ENCODE data around the gene SPRR2F. TPM values are rescaled to one million over a fixed set of nuclear protein-coding genes. Genes with fewer than 3 reads are reported as not detected.

SPRR2F gene
- total RNA-seq, 1 donor from 2014 or later = not detected

DNA sequence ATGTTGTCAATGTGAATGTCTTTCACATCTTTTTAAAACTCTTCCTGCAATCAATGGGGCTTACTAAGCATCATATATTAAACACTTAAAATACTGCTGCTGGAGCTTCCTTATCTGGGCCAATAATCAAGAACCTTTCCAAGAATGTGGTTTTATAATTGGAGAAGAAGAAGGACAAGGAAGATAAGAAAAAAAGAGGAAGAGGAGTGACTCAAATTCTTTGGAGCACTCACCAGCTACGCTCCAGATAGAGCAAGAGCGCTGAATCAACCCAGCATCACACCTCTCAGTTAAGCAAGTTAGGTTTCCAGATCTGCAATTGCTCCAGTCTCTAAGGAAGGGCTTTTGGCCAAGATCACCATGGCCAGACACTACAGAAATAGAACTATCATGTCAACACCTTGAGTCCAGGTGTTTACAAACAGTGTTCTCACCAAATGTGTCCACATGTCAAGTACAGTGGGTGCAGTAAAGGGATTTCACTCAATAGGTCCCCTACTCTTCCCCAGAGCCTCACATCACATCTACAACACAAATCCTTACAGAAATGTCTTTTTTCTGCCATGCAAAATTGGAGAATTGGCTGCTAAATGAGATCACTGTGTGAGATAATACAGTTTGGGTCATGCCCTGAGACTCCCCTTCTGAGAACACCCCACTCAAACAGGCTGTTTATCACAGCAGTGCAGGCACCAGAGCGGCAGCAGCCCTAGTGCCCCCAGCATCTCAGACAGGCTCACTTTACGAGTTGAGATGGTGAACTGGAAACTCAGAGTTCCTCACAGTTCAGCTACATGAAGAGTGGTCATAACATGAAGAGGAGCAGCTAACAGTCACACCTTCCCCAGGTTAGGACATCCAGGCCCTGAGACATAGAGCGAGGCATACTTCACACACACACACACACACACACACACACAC, 40.2 kb downstream of the SPRR2F start:
- no peak for DNase-seq (ENCODE audit: low spot score)

DNA sequence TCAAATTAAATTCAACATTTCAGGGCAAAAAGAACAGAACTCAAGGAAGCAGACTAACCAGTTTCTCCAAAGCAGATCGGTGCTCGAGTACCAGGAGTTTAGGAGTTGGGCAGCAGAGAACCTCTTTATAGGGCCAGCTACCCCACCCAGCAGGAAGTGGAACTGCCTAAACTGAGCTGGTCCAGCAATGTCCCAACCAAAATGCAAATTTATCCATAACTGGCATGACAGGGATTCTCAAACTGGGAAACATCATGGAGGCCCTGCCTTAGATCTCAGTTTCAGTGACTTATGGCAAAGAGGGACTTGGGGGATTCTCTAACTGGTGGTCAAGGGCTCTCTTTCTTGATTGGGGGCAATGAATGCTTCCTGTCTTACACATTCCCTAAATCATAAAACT, 41.8 kb downstream of the SPRR2F start, which contains the start of gene SPRR2B:
Gene SPRR2B, minus strand, starts transcription at position 101 of the 400 bp plus-strand sequence. CDS start 772 bp downstream, outside the sequence.
- DNase-seq (ENCODE audit: low spot score) = no peak

DNA sequence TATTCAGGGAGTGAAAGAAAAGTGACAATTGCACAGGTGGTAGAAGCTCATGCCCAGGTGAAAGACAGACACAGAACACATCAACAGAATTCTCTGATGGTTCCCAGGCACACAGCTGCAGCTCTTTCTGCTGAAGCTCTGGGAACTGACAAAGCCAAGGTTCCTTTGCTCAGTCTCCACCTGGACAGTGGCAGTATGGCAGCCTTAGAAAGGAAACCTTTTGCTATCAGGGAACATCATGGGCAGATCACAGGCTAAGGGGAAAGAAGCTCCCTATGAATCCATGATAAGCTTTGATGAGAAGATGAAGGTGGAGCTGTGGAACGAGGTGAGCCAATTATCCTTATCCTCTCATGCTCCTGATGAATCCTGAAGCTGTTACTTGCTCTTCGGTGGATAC, 43.1 kb downstream of the SPRR2F start:
- DNase-seq (ENCODE audit: low spot score) = no peak

Other genes with a start within 250 kb of the SPRR2F start
- gene SMCP, start 235.2 kb downstream of the SPRR2F start, total RNA-seq = not detected
- not detected for gene IVL, start 205.0 kb downstream of the SPRR2F start, total RNA-seq
- gene SPRR5, start 166.3 kb downstream of the SPRR2F start, total RNA-seq = not detected
- not detected for gene SPRR4, start 142.9 kb downstream of the SPRR2F start, total RNA-seq
- gene SPRR1A, start 129.4 kb downstream of the SPRR2F start, total RNA-seq = not detected
- gene SPRR3, start 111.8 kb downstream of the SPRR2F start, total RNA-seq = 42.5 TPM
- gene SPRR1B, start 82.3 kb downstream of the SPRR2F start, total RNA-seq = not detected
- not detected for gene SPRR2D, start 72.4 kb downstream of the SPRR2F start, total RNA-seq
- not detected for gene SPRR2A, start 56.0 kb downstream of the SPRR2F start, total RNA-seq
- gene SPRR2B, start 41.9 kb downstream of the SPRR2F start, total RNA-seq = not detected
- gene SPRR2E, start 19.0 kb downstream of the SPRR2F start, total RNA-seq = not detected
- gene SPRR2G, start 37.4 kb upstream of the SPRR2F start, total RNA-seq = not detected
- not detected for gene LELP1, start 89.9 kb upstream of the SPRR2F start, total RNA-seq
- not detected for gene PRR9, start 104.1 kb upstream of the SPRR2F start, total RNA-seq
- not detected for gene LORICRIN, start 146.2 kb upstream of the SPRR2F start, total RNA-seq
- not detected for gene PGLYRP3, start 199.4 kb upstream of the SPRR2F start, total RNA-seq
- gene PGLYRP4, start 235.3 kb upstream of the SPRR2F start, total RNA-seq = not detected
- gene S100A9, start 244.3 kb upstream of the SPRR2F start, total RNA-seq = 19.1 TPM

All from mucosa of gallbladder (tissue), 1 donor.